ENCODE data around the gene STXBP1.

STXBP1 gene

DNA sequence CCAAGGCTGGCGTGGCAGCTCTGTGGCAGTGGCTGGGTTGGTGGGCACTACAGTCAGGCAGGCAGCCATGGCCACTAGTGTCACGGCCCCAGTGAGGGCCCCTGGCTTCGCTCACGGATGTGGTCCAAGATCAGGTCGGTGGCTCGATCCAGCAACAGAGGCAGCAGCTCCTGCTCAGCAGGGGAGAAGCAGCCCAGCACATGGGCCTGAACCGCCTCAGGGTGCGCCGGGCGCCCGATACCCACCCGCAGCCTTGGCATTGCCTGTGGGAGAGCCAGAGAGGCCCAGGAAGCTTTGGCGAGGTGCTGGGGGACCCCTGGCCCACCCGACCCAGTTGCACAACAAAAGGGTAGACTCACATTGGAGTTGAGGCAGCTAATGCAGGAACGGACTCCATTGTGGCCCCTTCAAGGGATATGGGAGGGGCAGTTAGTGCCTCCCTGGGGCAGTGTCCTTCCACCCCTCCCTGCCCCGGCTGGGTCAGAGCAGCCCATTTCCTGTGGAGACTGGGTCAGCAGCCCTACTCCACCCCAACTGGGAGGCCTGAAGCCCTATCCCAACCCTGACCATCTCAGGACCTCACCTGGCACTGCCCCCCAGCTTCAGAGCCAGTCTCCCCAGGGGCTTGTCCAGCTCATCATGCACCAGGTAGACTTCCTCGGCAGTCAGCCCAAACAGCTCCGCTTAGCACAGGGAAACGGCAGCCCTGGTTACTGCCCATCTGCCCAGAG is 102.1 kb downstream of the STXBP1 start:
- TF ChIP-seq GLIS2 (tag by site-specific recombination; IDR thresholded peaks at IDR 0.05) (peak; percentile 52; the same call in 1 of the 2 replicates), HOXC10 (CRISPR knock-in tag; IDR thresholded peaks at IDR 0.05) (no peak)
- Histone ChIP-seq H3K4me1 (ENCODE audit: control insufficient read depth, insufficient read depth, low read length) (no peaks in the 10 kb centered on the region), H3K9me3 (ENCODE audit: control insufficient read depth, insufficient read depth, low read depth, low read length) (no peaks in the 10 kb centered on the region), H3K36me3 (ENCODE audit: control insufficient read depth in 2 of 2, insufficient read depth in 1 of 2, low read length in 2 of 2) (no peaks in the 10 kb centered on the region), H3K27ac (ENCODE audit: extremely low read depth, low read depth, low read length) (no peak overlapping the region), H3K4me3 (ENCODE audit: low read depth, low read length) (peak overlapping the region; percentile 79)
- CTCF ChIA-PET: interaction anchor here (0.6 to 1.6 kb wide), 3 partner anchors 156 to 224 kb away, joined by 3 to 4 read pairs (median 3); no protein-coding TSS in a partner anchor
- POLR2A ChIA-PET: interaction anchor here (0.7 to 2.7 kb wide), 3 partner anchors 8 to 17 kb away, joined by 3 to 8 read pairs (median 4); partner anchors contain the start of gene CFAP157

DNA sequence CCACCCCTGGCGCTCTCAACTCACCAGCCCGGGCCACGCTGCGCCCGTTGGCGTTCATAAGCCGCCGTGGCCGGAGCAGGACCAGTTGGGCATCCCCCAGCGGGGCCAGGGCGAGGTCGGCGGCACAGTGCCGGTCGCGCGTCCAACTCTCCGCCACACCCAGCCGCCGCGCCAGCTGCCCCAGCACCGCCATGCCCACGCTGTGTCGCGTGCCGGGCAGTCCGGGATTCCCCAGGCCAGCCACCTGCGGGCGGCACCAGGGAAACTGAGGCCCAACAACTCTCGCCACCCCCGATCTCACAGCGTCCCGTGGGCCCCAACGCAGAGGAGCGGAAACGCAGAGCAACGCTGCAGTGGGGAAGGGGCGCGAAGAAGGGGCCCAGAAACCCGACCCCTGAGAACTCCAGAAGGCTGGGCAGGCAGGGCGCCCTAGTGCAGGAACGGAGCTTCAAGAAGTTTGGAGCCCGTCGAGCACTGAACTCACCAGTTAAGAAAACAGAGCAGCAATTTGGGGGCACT is 102.9 kb downstream of the STXBP1 start:
- H3K4me3 ChIP-seq (ENCODE audit: low read depth, low read length): peak overlapping the region; percentile 79
- ChIA-PET POLR2A (interaction anchor here (1.3 to 2.7 kb wide), 4 partner anchors 9 to 108 kb away, joined by 3 to 9 read pairs (median 6); partner anchors contain the start of genes CFAP157 and TOR2A), CTCF (interaction anchor here (0.6 to 1.6 kb wide), 3 partner anchors 20 to 206 kb away, joined by 3 to 10 read pairs (median 4); partner anchors contain the start of gene TOR2A)
- H3K4me1 ChIP-seq (ENCODE audit: control insufficient read depth, insufficient read depth, low read length): no peaks in the 10 kb centered on the region
- H3K27ac ChIP-seq (ENCODE audit: extremely low read depth, low read depth, low read length): no peak overlapping the region; the same call in 1 of the 2 replicates
- H3K36me3 ChIP-seq (ENCODE audit: control insufficient read depth in 2 of 2, insufficient read depth in 1 of 2, low read length in 2 of 2): no peaks in the 10 kb centered on the region
- no peaks in the 10 kb centered on the region for H3K9me3 ChIP-seq (ENCODE audit: control insufficient read depth, insufficient read depth, low read depth, low read length)
- TF ChIP-seq, protein P1, sequence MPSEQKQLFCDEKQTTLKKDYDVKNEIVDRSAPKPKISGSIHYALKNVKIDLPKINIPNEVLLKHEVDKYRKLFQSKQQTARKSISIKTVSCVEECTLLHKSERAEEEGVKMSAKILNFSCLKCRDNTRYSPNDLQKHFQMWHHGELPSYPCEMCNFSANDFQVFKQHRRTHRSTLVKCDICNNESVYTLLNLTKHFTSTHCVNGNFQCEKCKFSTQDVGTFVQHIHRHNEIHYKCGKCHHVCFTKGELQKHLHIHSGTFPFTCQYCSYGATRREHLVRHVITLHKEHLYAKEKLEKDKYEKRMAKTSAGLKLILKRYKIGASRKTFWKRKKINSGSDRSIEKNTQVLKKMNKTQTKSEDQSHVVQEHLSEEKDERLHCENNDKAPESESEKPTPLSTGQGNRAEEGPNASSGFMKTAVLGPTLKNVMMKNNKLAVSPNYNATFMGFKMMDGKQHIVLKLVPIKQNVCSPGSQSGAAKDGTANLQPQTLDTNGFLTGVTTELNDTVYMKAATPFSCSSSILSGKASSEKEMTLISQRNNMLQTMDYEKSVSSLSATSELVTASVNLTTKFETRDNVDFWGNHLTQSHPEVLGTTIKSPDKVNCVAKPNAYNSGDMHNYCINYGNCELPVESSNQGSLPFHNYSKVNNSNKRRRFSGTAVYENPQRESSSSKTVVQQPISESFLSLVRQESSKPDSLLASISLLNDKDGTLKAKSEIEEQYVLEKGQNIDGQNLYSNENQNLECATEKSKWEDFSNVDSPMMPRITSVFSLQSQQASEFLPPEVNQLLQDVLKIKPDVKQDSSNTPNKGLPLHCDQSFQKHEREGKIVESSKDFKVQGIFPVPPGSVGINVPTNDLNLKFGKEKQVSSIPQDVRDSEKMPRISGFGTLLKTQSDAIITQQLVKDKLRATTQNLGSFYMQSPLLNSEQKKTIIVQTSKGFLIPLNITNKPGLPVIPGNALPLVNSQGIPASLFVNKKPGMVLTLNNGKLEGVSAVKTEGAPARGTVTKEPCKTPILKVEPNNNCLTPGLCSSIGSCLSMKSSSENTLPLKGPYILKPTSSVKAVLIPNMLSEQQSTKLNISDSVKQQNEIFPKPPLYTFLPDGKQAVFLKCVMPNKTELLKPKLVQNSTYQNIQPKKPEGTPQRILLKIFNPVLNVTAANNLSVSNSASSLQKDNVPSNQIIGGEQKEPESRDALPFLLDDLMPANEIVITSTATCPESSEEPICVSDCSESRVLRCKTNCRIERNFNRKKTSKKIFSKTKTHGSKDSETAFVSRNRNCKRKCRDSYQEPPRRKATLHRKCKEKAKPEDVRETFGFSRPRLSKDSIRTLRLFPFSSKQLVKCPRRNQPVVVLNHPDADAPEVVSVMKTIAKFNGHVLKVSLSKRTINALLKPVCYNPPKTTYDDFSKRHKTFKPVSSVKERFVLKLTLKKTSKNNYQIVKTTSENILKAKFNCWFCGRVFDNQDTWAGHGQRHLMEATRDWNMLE (tag by site-specific recombination; conservative IDR thresholded peaks at IDR 0.05; ENCODE audit: low read depth): no peak
- TF ChIP-seq, protein P2, sequence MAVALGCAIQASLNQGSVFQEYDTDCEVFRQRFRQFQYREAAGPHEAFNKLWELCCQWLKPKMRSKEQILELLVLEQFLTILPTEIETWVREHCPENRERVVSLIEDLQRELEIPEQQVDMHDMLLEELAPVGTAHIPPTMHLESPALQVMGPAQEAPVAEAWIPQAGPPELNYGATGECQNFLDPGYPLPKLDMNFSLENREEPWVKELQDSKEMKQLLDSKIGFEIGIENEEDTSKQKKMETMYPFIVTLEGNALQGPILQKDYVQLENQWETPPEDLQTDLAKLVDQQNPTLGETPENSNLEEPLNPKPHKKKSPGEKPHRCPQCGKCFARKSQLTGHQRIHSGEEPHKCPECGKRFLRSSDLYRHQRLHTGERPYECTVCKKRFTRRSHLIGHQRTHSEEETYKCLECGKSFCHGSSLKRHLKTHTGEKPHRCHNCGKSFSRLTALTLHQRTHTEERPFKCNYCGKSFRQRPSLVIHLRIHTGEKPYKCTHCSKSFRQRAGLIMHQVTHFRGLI (tag by site-specific recombination; IDR thresholded peaks at IDR 0.05): peak; percentile 47; the same call in 1 of the 2 replicates
- no peak for TF ChIP-seq GLIS2 (tag by site-specific recombination; IDR thresholded peaks at IDR 0.05)
- no peak for TF ChIP-seq KLF10 (tag by site-specific recombination; IDR thresholded peaks at IDR 0.05)
- TF ChIP-seq ZNF777 (tag by site-specific recombination; IDR thresholded peaks at IDR 0.05; ENCODE audit: borderline replicate concordance): peak; percentile 57; the same call in 1 of the 2 replicates
- TF ChIP-seq, protein P3, sequence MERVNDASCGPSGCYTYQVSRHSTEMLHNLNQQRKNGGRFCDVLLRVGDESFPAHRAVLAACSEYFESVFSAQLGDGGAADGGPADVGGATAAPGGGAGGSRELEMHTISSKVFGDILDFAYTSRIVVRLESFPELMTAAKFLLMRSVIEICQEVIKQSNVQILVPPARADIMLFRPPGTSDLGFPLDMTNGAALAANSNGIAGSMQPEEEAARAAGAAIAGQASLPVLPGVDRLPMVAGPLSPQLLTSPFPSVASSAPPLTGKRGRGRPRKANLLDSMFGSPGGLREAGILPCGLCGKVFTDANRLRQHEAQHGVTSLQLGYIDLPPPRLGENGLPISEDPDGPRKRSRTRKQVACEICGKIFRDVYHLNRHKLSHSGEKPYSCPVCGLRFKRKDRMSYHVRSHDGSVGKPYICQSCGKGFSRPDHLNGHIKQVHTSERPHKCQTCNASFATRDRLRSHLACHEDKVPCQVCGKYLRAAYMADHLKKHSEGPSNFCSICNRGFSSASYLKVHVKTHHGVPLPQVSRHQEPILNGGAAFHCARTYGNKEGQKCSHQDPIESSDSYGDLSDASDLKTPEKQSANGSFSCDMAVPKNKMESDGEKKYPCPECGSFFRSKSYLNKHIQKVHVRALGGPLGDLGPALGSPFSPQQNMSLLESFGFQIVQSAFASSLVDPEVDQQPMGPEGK (tag by site-specific recombination; IDR thresholded peaks at IDR 0.05): no peak
- TF ChIP-seq ZNF600 (tag by site-specific recombination; IDR thresholded peaks at IDR 0.05): 0 out of 2 replicates have a peak, but pooled peaks have one; percentile 8
- peak; percentile 47 for TF ChIP-seq ZFHX2 (tag by site-specific recombination; conservative IDR thresholded peaks at IDR 0.05)
- peak; percentile 51; the same call in 1 of the 2 replicates for TF ChIP-seq KLF1 (tag by site-specific recombination; IDR thresholded peaks at IDR 0.05)
- no peak for TF ChIP-seq ZBTB21 (tag by site-specific recombination; IDR thresholded peaks at IDR 0.05)
- no peak for TF ChIP-seq ZNF792 (tag by site-specific recombination; IDR thresholded peaks at IDR 0.05)
- TF ChIP-seq, protein P4, sequence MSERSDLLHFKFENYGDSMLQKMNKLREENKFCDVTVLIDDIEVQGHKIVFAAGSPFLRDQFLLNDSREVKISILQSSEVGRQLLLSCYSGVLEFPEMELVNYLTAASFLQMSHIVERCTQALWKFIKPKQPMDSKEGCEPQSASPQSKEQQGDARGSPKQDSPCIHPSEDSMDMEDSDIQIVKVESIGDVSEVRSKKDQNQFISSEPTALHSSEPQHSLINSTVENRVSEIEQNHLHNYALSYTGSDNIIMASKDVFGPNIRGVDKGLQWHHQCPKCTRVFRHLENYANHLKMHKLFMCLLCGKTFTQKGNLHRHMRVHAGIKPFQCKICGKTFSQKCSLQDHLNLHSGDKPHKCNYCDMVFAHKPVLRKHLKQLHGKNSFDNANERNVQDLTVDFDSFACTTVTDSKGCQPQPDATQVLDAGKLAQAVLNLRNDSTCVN (tag by site-specific recombination; optimal IDR thresholded peaks at IDR 0.05): peak; percentile 34
- TF ChIP-seq, protein P5, sequence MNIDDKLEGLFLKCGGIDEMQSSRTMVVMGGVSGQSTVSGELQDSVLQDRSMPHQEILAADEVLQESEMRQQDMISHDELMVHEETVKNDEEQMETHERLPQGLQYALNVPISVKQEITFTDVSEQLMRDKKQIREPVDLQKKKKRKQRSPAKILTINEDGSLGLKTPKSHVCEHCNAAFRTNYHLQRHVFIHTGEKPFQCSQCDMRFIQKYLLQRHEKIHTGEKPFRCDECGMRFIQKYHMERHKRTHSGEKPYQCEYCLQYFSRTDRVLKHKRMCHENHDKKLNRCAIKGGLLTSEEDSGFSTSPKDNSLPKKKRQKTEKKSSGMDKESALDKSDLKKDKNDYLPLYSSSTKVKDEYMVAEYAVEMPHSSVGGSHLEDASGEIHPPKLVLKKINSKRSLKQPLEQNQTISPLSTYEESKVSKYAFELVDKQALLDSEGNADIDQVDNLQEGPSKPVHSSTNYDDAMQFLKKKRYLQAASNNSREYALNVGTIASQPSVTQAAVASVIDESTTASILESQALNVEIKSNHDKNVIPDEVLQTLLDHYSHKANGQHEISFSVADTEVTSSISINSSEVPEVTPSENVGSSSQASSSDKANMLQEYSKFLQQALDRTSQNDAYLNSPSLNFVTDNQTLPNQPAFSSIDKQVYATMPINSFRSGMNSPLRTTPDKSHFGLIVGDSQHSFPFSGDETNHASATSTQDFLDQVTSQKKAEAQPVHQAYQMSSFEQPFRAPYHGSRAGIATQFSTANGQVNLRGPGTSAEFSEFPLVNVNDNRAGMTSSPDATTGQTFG (tag by site-specific recombination; IDR thresholded peaks at IDR 0.05; ENCODE audit: borderline replicate concordance): no peak
- TF ChIP-seq, protein P6, sequence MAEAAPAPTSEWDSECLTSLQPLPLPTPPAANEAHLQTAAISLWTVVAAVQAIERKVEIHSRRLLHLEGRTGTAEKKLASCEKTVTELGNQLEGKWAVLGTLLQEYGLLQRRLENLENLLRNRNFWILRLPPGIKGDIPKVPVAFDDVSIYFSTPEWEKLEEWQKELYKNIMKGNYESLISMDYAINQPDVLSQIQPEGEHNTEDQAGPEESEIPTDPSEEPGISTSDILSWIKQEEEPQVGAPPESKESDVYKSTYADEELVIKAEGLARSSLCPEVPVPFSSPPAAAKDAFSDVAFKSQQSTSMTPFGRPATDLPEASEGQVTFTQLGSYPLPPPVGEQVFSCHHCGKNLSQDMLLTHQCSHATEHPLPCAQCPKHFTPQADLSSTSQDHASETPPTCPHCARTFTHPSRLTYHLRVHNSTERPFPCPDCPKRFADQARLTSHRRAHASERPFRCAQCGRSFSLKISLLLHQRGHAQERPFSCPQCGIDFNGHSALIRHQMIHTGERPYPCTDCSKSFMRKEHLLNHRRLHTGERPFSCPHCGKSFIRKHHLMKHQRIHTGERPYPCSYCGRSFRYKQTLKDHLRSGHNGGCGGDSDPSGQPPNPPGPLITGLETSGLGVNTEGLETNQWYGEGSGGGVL (tag by site-specific recombination; IDR thresholded peaks at IDR 0.05): peak; percentile 5; the same call in 1 of the 2 replicates
- TF ChIP-seq ZNF24 (tag by site-specific recombination; IDR thresholded peaks at IDR 0.05): no peak
- TF ChIP-seq BCL11A (tag by site-specific recombination; IDR thresholded peaks at IDR 0.05; ENCODE audit: low read depth): 0 out of 2 replicates have a peak, but pooled peaks have one; percentile 12

Measured in HEK293 (cell line).